ENCODE data around the gene PHYH.

- TF ChIP-seq CTCF (IDR thresholded peaks at IDR 0.05 in 4 of 5, conservative IDR thresholded peaks at IDR 0.05 in 1 of 5) (no peak), POLR2A (IDR thresholded peaks at IDR 0.05) (no peak)
Measured at GRCh38 chr10:13270877-13271551, 28.9 kb downstream of the PHYH start.

Measured in gastrocnemius medialis (tissue), 4 donors.